LNCAP (cell line): ENCODE data around the gene ECEL1.

Experiments
- CTCF ChIP-seq: fragments of 450-650 bp; IDR thresholded peaks from 2 replicates; pipeline ENCODE4 v1.5.1; 2017; ENCODE audit warnings: mild to moderate bottlenecking

Gene ECEL1

GRCh38 chr2:232501794-232502390 is 14.3 kb upstream of the ECEL1 start:
- no peak for TF ChIP-seq CTCF

GRCh38 chr2:232501331-232501771 is 13.7 kb upstream of the ECEL1 start:
- TF ChIP-seq CTCF, result no peak

GRCh38 chr2:232498452-232498851 is 10.8 kb upstream of the ECEL1 start:
- no peak for TF ChIP-seq CTCF

GRCh38 chr2:232497348-232497747 is 9.7 kb upstream of the ECEL1 start:
- no peak for TF ChIP-seq CTCF

GRCh38 chr2:232496501-232497270 is 9.1 kb upstream of the ECEL1 start:
- TF ChIP-seq CTCF, result no peak

GRCh38 chr2:232495292-232495691 is 7.7 kb upstream of the ECEL1 start:
- no peak for TF ChIP-seq CTCF

- TF ChIP-seq CTCF, result no peak
Observed at GRCh38 chr2:232494542-232494941, 6.9 kb upstream of the ECEL1 start.
